Astrocyte of the spinal cord (primary cell): Measurements from ENCODE around the gene TSR3.
A peak's percentile ranks its signal among the peaks of the same experiment; 100 is the strongest.

ENCODE experiments used
- DNase-seq: peaks from one replicate; pipeline ENCODE4 v3.0.0; 2011; ENCODE audit warnings: low read depth, low spot score
- H3K4me3 ChIP-seq: 2 replicates; pipeline ENCODE4 v1.5.1; 2011; ENCODE audit warnings: low read depth, mild to moderate bottlenecking, low read length, moderate library complexity
- in situ Hi-C: cut with HindIII; loops from 2 replicates; pipeline ENCODE4 v1.10.0; 2017; ENCODE audit warnings: low sequenced_read_pairs
- TF ChIP-seq, protein P1 (sequence below): IDR thresholded peaks from 2 replicates; pipeline ENCODE4 v1.5.1; 2012; ENCODE audit warnings: low read depth, mild to moderate bottlenecking, low read length, inconsistent platforms

Gene TSR3

DNA sequence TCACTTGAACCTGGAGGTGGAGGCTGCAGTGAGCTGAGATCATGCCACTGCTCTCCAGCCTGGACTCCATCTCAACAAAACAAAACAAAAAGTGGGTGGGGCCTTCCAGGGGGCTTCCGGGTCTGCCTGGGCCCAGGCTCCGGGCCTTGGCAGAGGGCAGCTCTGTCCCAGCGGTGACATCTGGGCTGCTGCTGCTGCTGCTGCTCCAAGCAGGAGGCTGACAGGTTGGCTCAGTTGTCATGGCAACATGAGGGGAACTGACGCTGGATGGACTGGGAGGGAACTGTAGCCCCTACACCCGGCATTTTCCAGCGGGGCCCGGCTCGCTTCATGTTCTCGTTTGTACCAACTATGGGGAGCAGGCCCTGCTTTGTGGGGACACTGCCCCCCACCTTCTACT lies 14.2 kb downstream of the TSR3 start:
- in situ Hi-C loops: no loop called here
- H3K4me3 ChIP-seq: no peak overlapping the region
- TF ChIP-seq, protein P1, sequence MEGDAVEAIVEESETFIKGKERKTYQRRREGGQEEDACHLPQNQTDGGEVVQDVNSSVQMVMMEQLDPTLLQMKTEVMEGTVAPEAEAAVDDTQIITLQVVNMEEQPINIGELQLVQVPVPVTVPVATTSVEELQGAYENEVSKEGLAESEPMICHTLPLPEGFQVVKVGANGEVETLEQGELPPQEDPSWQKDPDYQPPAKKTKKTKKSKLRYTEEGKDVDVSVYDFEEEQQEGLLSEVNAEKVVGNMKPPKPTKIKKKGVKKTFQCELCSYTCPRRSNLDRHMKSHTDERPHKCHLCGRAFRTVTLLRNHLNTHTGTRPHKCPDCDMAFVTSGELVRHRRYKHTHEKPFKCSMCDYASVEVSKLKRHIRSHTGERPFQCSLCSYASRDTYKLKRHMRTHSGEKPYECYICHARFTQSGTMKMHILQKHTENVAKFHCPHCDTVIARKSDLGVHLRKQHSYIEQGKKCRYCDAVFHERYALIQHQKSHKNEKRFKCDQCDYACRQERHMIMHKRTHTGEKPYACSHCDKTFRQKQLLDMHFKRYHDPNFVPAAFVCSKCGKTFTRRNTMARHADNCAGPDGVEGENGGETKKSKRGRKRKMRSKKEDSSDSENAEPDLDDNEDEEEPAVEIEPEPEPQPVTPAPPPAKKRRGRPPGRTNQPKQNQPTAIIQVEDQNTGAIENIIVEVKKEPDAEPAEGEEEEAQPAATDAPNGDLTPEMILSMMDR: no peak
- DNase-seq: no peak

DNA sequence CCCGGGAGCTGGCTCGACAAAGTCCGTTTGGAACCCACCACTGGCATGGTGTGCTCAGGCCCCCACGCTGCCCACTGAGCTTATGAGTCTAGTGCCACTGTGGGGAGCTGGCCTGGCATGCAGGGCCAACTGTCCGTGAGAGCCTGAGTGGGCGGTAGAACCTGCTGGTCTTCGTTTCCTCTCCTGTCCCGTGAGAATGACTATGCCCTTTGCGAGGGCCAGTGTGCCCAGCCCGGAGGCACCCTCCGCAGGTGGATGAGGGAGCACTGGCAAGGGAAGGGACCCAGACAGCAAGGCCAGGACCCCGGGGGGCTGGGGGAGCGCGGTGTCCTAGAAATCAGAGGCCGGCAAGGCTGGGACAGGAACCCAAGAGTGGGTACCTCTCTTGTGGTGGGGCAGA lies 15.1 kb downstream of the TSR3 start:
- in situ Hi-C loops: no loop called here
- TF ChIP-seq, protein P1: no peak
- DNase-seq: no peak
- H3K4me3 ChIP-seq: no peak overlapping the region

DNA sequence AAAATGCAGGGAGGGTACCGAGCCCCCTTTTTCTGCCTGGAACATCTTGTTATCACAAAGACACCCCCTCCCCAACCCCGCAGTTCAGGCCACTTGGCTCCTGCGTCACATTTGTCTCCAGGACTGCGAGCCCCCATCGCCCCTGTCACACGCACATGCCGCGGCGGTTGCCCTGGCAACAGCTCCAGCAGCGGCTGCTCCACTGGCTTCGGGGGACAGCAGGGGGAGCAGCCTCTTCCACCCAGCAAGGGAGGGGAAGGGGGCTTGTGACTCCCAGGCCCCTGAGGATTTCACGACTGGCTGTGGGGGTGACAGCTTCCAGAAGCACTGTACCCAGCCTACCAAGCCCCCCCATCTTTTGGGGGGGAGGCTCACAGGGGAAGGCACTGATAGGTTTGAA lies 15.7 kb downstream of the TSR3 start:
- H3K4me3 ChIP-seq: no peak overlapping the region
- no peak for DNase-seq
- TF ChIP-seq, protein P1: peak; percentile 11
- in situ Hi-C loops: no loop called here

DNA sequence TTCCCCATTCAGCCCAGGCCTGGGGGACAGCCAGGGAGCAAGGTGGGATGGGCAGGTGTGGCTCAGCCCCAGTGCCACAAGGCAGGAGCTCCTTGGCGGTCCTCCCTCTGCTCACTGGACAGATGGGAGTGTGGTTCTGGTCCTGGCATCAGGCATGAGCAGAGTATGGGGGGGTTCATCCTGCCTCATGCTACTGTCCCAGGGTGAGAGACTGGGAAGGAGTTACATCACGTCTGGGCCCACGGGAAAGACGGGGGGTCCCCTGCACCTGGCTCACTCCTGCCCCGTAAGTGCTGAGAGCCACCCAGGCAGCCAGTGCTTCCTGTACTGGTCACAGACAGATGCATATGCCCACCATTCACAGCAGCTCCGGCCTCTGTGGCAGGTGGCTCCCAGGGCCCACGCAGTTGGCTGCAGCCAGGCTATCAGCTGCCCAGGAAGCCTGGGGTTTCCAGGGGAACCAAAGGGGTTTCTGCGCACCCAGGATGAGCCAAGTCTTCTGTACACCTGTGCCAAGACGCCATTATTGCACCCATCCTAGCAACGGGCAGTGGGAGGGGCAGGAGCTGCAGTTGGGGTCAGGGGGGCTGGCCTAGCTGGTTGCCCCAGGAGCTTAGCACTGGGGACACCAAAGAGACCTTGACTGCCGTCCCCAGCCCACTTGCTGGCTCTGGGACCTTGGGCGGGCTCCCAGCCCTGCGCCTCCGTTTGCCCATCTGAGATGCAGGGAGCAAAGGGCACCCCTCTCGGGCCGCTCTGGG lies 16.3 kb downstream of the TSR3 start:
- no peak for DNase-seq
- H3K4me3 ChIP-seq: no peak overlapping the region
- TF ChIP-seq, protein P1: no peak
- in situ Hi-C loops: no loop called here

DNA sequence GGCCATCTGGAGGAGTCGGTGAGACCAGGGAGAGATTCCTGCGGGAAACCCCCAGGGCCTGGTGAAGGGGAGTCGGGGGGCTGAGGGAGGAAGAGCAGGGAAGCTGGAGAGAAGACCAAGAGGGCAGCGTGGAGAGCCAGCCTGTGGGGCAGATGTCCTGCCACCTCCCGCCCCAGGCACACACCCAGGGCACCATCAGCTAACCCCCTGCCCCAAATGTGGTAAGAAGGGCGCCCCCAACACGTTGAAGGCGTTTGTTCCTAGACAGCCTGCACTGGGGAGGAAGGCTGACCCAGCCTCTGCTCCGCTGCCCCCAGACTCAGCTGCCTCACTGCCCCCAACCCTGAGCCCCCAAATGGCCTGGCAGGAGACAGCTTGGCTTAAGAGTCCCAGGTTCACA lies 16.9 kb downstream of the TSR3 start:
- TF ChIP-seq, protein P1: no peak
- DNase-seq: no peak
- no peak overlapping the region for H3K4me3 ChIP-seq
- in situ Hi-C loops: no loop called here

DNA sequence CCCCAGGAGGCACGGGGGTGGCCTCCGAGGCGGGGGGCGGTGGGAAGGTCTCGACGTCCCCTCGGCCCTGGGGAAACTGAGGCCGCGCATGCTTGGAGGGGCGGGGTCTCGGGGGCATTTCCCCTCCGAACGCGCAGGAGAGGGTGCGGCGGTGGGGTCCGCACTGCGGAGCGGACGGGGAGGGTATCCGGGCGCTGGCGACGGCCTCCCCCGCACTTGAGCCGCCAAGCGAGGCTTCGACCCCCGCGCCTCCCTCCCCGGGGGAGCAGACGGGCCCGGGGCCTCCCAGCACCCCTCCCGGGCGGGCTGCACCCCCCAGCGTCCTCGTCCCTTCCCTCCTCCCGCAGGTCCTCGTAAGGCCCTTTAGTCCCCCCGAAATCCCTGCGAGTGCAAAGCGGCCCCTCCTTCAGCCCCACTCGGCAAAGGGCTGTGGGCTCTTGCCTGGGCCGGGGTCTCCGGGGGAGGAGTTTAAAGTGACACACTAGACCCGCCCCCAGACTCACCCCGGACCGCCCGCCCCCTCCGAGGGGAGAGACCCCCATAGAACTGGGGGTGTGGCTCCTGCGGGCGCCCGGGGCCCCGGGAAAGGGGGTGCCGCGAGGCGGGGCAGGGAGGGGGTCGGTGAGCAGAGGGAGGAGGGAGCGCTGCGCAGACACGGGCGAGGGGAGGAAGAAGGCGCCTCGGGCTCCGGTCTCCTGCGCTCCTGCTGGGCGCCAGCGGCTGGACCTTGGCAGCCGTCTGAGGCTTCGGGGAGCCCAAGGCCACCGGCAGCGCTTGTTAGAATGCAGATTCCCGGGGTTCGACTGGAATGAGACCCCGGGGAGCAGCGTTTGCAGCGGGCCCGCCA lies 17.6 kb downstream of the TSR3 start:
- TF ChIP-seq, protein P1: no peak
- in situ Hi-C loops: no loop called here
- H3K4me3 ChIP-seq: no peak overlapping the region
- no peak for DNase-seq
